Measurements from ENCODE around the gene COA3. TPM values are rescaled to one million over a fixed set of nuclear protein-coding genes. Genes with fewer than 3 reads are reported as not detected.

COA3 gene
- total and polyA plus RNA-seq, 2 experiments from 2014 or later, result 81.2 to 138 TPM

GRCh38 chr17:42833767-42834422, 35.4 kb upstream of the COA3 start:
- ATAC-seq (no peak), DNase-seq (ENCODE audit: low spot score) (no peak)
- Histone ChIP-seq H3K9me2 (ENCODE audit: insufficient read depth) (no peaks in the 10 kb centered on the region), H3K79me2 (replicated peaks; ENCODE audit: insufficient read depth) (peaks cover 30% of the 10 kb centered on the region), H2AFZ (peak overlapping the region; percentile 53), H3K4me1 (ENCODE audit: insufficient read depth) (peaks cover 5% of the 10 kb centered on the region; the same call in 1 of the 2 replicates), H3K27me3 (ENCODE audit: insufficient read depth) (no peaks in the 10 kb centered on the region), H3K27ac (ENCODE audit: low read depth) (peak overlapping the region; percentile 95), H3F3A (replicated peaks; ENCODE audit: low read depth) (peaks cover 5% of the 10 kb centered on the region), H3K4me2 (peak overlapping the region; percentile 100), H3K36me3 (ENCODE audit: insufficient read depth) (peaks cover 36% of the 10 kb centered on the region), H4K20me1 (replicated peaks; ENCODE audit: insufficient read depth) (peaks cover 12% of the 10 kb centered on the region; the same call in 1 of the 2 replicates), H3K4me3 (peak overlapping the region; percentile 99)
- Mint-ChIP-seq H3K36me3 (ENCODE audit: low read depth) (peaks cover 47% of the 10 kb centered on the region), H3K9me3 (no peaks in the 10 kb centered on the region), H3K4me1 (peaks cover 16% of the 10 kb centered on the region), H3K27ac (peak overlapping the region; percentile 100), H3K27me3 (ENCODE audit: insufficient read depth, low read depth, poor library complexity) (peaks cover 10% of the 10 kb centered on the region), H3K4me3 (peak overlapping the region; percentile 95)
- TF ChIP-seq JUNB (IDR thresholded peaks at IDR 0.05; ENCODE audit: unreplicated experiment) (no peak), EZH2phosphoT487 (IDR thresholded peaks at IDR 0.05; ENCODE audit: unreplicated experiment) (no peak), ZNF331 (CRISPR knock-in tag; IDR thresholded peaks at IDR 0.05; ENCODE audit: low read depth) (no peak), EZH2 (IDR thresholded peaks at IDR 0.05; ENCODE audit: low read depth, unreplicated experiment) (no peak), POLR2AphosphoS5 (IDR thresholded peaks at IDR 0.05; ENCODE audit: low read depth) (no peak), CREB1 (CRISPR knock-in tag; IDR thresholded peaks at IDR 0.05; ENCODE audit: low read depth) (no peak), CTCF (conservative IDR thresholded peaks at IDR 0.05; ENCODE audit: low read depth in 2 of 2) (no peak), ETS1 (IDR thresholded peaks at IDR 0.05) (no peak), REST (IDR thresholded peaks at IDR 0.05; ENCODE audit: unreplicated experiment) (no peak), ZNF114 (CRISPR knock-in tag; IDR thresholded peaks at IDR 0.05) (no peak), NANOG (IDR thresholded peaks at IDR 0.05; ENCODE audit: borderline replicate concordance) (no peak), STAT1 (IDR thresholded peaks at IDR 0.05; ENCODE audit: unreplicated experiment) (no peak)
- TF ChIP-seq, protein P1, sequence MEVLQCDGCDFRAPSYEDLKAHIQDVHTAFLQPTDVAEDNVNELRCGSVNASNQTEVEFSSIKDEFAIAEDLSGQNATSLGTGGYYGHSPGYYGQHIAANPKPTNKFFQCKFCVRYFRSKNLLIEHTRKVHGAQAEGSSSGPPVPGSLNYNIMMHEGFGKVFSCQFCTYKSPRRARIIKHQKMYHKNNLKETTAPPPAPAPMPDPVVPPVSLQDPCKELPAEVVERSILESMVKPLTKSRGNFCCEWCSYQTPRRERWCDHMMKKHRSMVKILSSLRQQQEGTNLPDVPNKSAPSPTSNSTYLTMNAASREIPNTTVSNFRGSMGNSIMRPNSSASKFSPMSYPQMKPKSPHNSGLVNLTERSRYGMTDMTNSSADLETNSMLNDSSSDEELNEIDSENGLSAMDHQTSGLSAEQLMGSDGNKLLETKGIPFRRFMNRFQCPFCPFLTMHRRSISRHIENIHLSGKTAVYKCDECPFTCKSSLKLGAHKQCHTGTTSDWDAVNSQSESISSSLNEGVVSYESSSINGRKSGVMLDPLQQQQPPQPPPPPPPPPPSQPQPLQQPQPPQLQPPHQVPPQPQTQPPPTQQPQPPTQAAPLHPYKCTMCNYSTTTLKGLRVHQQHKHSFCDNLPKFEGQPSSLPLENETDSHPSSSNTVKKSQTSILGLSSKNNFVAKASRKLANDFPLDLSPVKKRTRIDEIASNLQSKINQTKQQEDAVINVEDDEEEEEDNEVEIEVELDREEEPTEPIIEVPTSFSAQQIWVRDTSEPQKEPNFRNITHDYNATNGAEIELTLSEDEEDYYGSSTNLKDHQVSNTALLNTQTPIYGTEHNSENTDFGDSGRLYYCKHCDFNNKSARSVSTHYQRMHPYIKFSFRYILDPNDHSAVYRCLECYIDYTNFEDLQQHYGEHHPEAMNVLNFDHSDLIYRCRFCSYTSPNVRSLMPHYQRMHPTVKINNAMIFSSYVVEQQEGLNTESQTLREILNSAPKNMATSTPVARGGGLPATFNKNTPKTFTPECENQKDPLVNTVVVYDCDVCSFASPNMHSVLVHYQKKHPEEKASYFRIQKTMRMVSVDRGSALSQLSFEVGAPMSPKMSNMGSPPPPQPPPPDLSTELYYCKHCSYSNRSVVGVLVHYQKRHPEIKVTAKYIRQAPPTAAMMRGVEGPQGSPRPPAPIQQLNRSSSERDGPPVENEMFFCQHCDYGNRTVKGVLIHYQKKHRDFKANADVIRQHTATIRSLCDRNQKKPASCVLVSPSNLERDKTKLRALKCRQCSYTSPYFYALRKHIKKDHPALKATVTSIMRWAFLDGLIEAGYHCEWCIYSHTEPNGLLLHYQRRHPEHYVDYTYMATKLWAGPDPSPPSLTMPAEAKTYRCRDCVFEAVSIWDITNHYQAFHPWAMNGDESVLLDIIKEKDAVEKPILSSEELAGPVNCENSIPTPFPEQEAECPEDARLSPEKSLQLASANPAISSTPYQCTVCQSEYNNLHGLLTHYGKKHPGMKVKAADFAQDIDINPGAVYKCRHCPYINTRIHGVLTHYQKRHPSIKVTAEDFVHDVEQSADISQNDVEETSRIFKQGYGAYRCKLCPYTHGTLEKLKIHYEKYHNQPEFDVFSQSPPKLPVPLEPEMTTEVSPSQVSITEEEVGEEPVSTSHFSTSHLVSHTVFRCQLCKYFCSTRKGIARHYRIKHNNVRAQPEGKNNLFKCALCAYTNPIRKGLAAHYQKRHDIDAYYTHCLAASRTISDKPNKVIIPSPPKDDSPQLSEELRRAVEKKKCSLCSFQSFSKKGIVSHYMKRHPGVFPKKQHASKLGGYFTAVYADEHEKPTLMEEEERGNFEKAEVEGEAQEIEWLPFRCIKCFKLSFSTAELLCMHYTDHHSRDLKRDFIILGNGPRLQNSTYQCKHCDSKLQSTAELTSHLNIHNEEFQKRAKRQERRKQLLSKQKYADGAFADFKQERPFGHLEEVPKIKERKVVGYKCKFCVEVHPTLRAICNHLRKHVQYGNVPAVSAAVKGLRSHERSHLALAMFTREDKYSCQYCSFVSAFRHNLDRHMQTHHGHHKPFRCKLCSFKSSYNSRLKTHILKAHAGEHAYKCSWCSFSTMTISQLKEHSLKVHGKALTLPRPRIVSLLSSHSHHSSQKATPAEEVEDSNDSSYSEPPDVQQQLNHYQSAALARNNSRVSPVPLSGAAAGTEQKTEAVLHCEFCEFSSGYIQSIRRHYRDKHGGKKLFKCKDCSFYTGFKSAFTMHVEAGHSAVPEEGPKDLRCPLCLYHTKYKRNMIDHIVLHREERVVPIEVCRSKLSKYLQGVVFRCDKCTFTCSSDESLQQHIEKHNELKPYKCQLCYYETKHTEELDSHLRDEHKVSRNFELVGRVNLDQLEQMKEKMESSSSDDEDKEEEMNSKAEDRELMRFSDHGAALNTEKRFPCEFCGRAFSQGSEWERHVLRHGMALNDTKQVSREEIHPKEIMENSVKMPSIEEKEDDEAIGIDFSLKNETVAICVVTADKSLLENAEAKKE (CRISPR knock-in tag; IDR thresholded peaks at IDR 0.05), result no peak

All from GM23338 (cell line).